ENCODE results near the gene MROH9. TPM values are rescaled to one million over a fixed set of nuclear protein-coding genes. Genes with fewer than 3 reads are reported as not detected.

MROH9 gene
- total and polyA plus RNA-seq, 9 of the 15 experiments (the other 6 are each of a cell fraction or from before 2014, with no cell fraction given): not detected

- TF ChIP-seq, protein P1, sequence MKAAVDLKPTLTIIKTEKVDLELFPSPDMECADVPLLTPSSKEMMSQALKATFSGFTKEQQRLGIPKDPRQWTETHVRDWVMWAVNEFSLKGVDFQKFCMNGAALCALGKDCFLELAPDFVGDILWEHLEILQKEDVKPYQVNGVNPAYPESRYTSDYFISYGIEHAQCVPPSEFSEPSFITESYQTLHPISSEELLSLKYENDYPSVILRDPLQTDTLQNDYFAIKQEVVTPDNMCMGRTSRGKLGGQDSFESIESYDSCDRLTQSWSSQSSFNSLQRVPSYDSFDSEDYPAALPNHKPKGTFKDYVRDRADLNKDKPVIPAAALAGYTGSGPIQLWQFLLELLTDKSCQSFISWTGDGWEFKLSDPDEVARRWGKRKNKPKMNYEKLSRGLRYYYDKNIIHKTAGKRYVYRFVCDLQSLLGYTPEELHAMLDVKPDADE (conservative IDR thresholded peaks at IDR 0.05; ENCODE audit: control insufficient read depth, low read depth, low read length): no peak
Measured at GRCh38 chr1:171081763-171082201, 146.4 kb downstream of the MROH9 start (continued).

GRCh38 chr1:171082606-171083005, 147.3 kb downstream of the MROH9 start:
- no peaks in the 10 kb centered on the region for H4K20me1 ChIP-seq (replicated peaks; ENCODE audit: control insufficient read depth, insufficient read depth, low read length)
- no peak overlapping the region for H3K4me3 ChIP-seq
- DNase-seq (ENCODE audit: extremely low read depth in 1 of 4, low spot score in 3 of 4): no peak
- WGBS (ENCODE audit: insufficient coverage, low coverage, missing lambda C conversion rate): 5% methylated on average over 1 of the region's 1 CpG
- FAIRE-seq: no peak
- intact Hi-C loops (cut with micrococcal nuclease): no loop called here
- H3K36me3 ChIP-seq (ENCODE audit: control insufficient read depth, insufficient read depth, low read length): no peaks in the 10 kb centered on the region
- H2AFZ ChIP-seq (ENCODE audit: low read depth, low read length): no peak overlapping the region
- no peaks in the 10 kb centered on the region for H3K9me3 ChIP-seq (replicated peaks; ENCODE audit: control insufficient read depth, insufficient read depth, low read depth, low read length)
- no TSS peak for BruUV-seq (replicated peaks)
- no peaks in the 10 kb centered on the region for H3K4me1 ChIP-seq (replicated peaks in 1 of 2; ENCODE audit: control insufficient read depth in 2 of 2, insufficient read depth in 2 of 2, low read length in 2 of 2)
- ChIA-PET POLR2A (no interaction called here), CTCF (ENCODE audit: low intra/inter-chr PET ratio) (no interaction called here)
- no peak overlapping the region for H3K4me2 ChIP-seq (ENCODE audit: insufficient read depth, low read length)
- no peak for ATAC-seq
- no peak overlapping the region for H3K27ac ChIP-seq (ENCODE audit: extremely low read depth, low read depth, low read length)
- no peaks in the 10 kb centered on the region for H3K27me3 ChIP-seq (ENCODE audit: control insufficient read depth in 2 of 2, insufficient read depth in 2 of 2, low read length in 2 of 2)
- H3K79me2 ChIP-seq (ENCODE audit: control insufficient read depth, insufficient read depth, low read length): no peaks in the 10 kb centered on the region
- H3K9ac ChIP-seq (ENCODE audit: insufficient read depth in 1 of 2, low read depth in 2 of 2, low read length in 2 of 2): no peak overlapping the region
- no peaks in the 10 kb centered on the region for H3K9me1 ChIP-seq (ENCODE audit: control insufficient read depth, insufficient read depth, low read length)
- in situ Hi-C loops (cut with MboI): no loop called here
- TF ChIP-seq ELK1 (CRISPR knock-in tag; IDR thresholded peaks at IDR 0.05) (no peak), DIDO1 (tag; IDR thresholded peaks at IDR 0.05; ENCODE audit: low read depth) (no peak), MBD2 (IDR thresholded peaks at IDR 0.05; ENCODE audit: borderline replicate concordance, low read depth) (no peak), NKRF (IDR thresholded peaks at IDR 0.05; ENCODE audit: borderline replicate concordance) (no peak), ZBED1 (IDR thresholded peaks at IDR 0.05) (no peak), NONO (IDR thresholded peaks at IDR 0.05; ENCODE audit: low read depth in 2 of 2, low read length in 1 of 2) (no peak), ZNF3 (CRISPR knock-in tag; IDR thresholded peaks at IDR 0.05) (no peak), FOSL1 (tag; conservative IDR thresholded peaks at IDR 0.05) (no peak)
- TF ChIP-seq, protein P2, sequence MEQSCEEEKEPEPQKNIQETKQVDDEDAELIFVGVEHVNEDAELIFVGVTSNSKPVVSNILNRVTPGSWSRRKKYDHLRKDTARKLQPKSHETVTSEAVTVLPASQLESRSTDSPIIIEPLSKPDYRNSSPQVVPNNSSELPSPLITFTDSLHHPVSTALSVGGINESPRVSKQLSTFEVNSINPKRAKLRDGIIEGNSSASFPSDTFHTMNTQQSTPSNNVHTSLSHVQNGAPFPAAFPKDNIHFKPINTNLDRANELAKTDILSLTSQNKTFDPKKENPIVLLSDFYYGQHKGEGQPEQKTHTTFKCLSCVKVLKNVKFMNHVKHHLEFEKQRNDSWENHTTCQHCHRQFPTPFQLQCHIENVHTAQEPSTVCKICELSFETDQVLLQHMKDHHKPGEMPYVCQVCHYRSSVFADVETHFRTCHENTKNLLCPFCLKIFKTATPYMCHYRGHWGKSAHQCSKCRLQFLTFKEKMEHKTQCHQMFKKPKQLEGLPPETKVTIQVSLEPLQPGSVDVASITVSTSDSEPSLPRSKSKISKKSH (CRISPR knock-in tag; IDR thresholded peaks at IDR 0.05): no peak
- TF ChIP-seq, protein P3, sequence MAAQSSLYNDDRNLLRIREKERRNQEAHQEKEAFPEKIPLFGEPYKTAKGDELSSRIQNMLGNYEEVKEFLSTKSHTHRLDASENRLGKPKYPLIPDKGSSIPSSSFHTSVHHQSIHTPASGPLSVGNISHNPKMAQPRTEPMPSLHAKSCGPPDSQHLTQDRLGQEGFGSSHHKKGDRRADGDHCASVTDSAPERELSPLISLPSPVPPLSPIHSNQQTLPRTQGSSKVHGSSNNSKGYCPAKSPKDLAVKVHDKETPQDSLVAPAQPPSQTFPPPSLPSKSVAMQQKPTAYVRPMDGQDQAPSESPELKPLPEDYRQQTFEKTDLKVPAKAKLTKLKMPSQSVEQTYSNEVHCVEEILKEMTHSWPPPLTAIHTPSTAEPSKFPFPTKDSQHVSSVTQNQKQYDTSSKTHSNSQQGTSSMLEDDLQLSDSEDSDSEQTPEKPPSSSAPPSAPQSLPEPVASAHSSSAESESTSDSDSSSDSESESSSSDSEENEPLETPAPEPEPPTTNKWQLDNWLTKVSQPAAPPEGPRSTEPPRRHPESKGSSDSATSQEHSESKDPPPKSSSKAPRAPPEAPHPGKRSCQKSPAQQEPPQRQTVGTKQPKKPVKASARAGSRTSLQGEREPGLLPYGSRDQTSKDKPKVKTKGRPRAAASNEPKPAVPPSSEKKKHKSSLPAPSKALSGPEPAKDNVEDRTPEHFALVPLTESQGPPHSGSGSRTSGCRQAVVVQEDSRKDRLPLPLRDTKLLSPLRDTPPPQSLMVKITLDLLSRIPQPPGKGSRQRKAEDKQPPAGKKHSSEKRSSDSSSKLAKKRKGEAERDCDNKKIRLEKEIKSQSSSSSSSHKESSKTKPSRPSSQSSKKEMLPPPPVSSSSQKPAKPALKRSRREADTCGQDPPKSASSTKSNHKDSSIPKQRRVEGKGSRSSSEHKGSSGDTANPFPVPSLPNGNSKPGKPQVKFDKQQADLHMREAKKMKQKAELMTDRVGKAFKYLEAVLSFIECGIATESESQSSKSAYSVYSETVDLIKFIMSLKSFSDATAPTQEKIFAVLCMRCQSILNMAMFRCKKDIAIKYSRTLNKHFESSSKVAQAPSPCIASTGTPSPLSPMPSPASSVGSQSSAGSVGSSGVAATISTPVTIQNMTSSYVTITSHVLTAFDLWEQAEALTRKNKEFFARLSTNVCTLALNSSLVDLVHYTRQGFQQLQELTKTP (IDR thresholded peaks at IDR 0.05; ENCODE audit: low read depth in 1 of 2, partially characterized antibody in 2 of 2): no peak

Data from K562 (cell line).